Stimulated activated CD4-positive, alpha-beta T cell treated with anti-CD3 and anti-CD28 coated beads, Interleukin-15, amount 100 ng/mL, for 1 hour (primary cell): ENCODE measurements around the gene BICD1.

Experiments
- DNase-seq, 2 donors: peaks; one replicate each; pipeline ENCODE4 v3.0.0-alpha.2; 2020; ENCODE audit warnings: low read depth in 1 of 2, low spot score in 1 of 2

Gene BICD1

GRCh38 chr12:32240831-32241230 is 134.2 kb downstream of the BICD1 start:
- no peak for DNase-seq

- no peak for DNase-seq
These were observed 136.0 kb downstream of the BICD1 start for GRCh38 chr12:32242641-32243040.

GRCh38 chr12:32248441-32249140 is 141.9 kb downstream of the BICD1 start:
- no peak for DNase-seq

GRCh38 chr12:32249777-32250176 is 143.1 kb downstream of the BICD1 start:
- no peak for DNase-seq

GRCh38 chr12:32252199-32253073 is 145.8 kb downstream of the BICD1 start:
- no peak for DNase-seq

GRCh38 chr12:32253154-32253790 is 146.6 kb downstream of the BICD1 start:
- no peak for DNase-seq

GRCh38 chr12:32254260-32254956 is 147.8 kb downstream of the BICD1 start:
- DNase-seq, result no peak

- DNase-seq, result no peak
These were observed 148.9 kb downstream of the BICD1 start for GRCh38 chr12:32255588-32255987.

- DNase-seq, result no peak
These were observed 151.2 kb downstream of the BICD1 start for GRCh38 chr12:32257695-32258496.

- no peak for DNase-seq
These were observed 154.0 kb downstream of the BICD1 start for GRCh38 chr12:32260696-32261095.

- DNase-seq, result no peak
These were observed 155.0 kb downstream of the BICD1 start for GRCh38 chr12:32261638-32262037.

GRCh38 chr12:32264961-32265360 is 158.3 kb downstream of the BICD1 start:
- no peak for DNase-seq

- no peak for DNase-seq
These were observed 158.8 kb downstream of the BICD1 start for GRCh38 chr12:32265456-32265855.

- DNase-seq, result no peak
These were observed 159.3 kb downstream of the BICD1 start for GRCh38 chr12:32265951-32266350.

- DNase-seq, result no peak
These were observed 160.1 kb downstream of the BICD1 start for GRCh38 chr12:32266756-32267155.

GRCh38 chr12:32270818-32271710 is 164.4 kb downstream of the BICD1 start:
- no peak for DNase-seq

- DNase-seq, result no peak
These were observed 165.8 kb downstream of the BICD1 start for GRCh38 chr12:32272465-32272864.

GRCh38 chr12:32273063-32273522 is 166.4 kb downstream of the BICD1 start:
- no peak for DNase-seq

- peak in 1 of 2 donors; percentile 13 for DNase-seq
These were observed 167.1 kb downstream of the BICD1 start for GRCh38 chr12:32273712-32274111.
